ENCODE results near the gene CCDC188.

The CCDC188 gene

GRCh38 chr22:20149257-20150250 is 1.3 kb downstream of the CCDC188 start:
- TF ChIP-seq, protein P1, sequence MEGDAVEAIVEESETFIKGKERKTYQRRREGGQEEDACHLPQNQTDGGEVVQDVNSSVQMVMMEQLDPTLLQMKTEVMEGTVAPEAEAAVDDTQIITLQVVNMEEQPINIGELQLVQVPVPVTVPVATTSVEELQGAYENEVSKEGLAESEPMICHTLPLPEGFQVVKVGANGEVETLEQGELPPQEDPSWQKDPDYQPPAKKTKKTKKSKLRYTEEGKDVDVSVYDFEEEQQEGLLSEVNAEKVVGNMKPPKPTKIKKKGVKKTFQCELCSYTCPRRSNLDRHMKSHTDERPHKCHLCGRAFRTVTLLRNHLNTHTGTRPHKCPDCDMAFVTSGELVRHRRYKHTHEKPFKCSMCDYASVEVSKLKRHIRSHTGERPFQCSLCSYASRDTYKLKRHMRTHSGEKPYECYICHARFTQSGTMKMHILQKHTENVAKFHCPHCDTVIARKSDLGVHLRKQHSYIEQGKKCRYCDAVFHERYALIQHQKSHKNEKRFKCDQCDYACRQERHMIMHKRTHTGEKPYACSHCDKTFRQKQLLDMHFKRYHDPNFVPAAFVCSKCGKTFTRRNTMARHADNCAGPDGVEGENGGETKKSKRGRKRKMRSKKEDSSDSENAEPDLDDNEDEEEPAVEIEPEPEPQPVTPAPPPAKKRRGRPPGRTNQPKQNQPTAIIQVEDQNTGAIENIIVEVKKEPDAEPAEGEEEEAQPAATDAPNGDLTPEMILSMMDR (IDR thresholded peaks at IDR 0.05): no peak
- H3K36me3 ChIP-seq: no peaks in the 10 kb centered on the region
- H3K4me1 ChIP-seq (ENCODE audit: control insufficient read depth in 1 of 2, insufficient read depth in 1 of 2, low read depth in 1 of 2, low read length in 1 of 2): no peaks in the 10 kb centered on the region
- H3K27me3 ChIP-seq: peaks cover 7% of the 10 kb centered on the region
- H3K4me3 ChIP-seq (ENCODE audit: low read depth in 1 of 2, low read length in 1 of 2): no peak overlapping the region
- H3K9me3 ChIP-seq: no peaks in the 10 kb centered on the region
- no peak overlapping the region for H3K27ac ChIP-seq

- Histone ChIP-seq H3K4me1 (ENCODE audit: control insufficient read depth in 1 of 2, insufficient read depth in 1 of 2, low read depth in 1 of 2, low read length in 1 of 2) (no peaks in the 10 kb centered on the region), H3K27ac (no peak overlapping the region), H3K36me3 (peaks cover under 1% of the 10 kb centered on the region), H3K4me3 (ENCODE audit: low read depth in 1 of 2, low read length in 1 of 2) (no peak overlapping the region), H3K27me3 (no peaks in the 10 kb centered on the region), H3K9me3 (no peaks in the 10 kb centered on the region)
- TF ChIP-seq, protein P1 (IDR thresholded peaks at IDR 0.05): no peak
Observed at GRCh38 chr22:20148414-20148813, 2.4 kb downstream of the CCDC188 start.

- Histone ChIP-seq H3K4me3 (ENCODE audit: low read depth in 1 of 2, low read length in 1 of 2) (no peak overlapping the region), H3K9me3 (no peaks in the 10 kb centered on the region), H3K27me3 (no peaks in the 10 kb centered on the region), H3K36me3 (peaks cover 3% of the 10 kb centered on the region), H3K4me1 (ENCODE audit: control insufficient read depth in 1 of 2, insufficient read depth in 1 of 2, low read depth in 1 of 2, low read length in 1 of 2) (no peaks in the 10 kb centered on the region), H3K27ac (no peak overlapping the region)
- TF ChIP-seq, protein P1 (IDR thresholded peaks at IDR 0.05): no peak
Observed at GRCh38 chr22:20147237-20147988, 3.4 kb downstream of the CCDC188 start.

DNA sequence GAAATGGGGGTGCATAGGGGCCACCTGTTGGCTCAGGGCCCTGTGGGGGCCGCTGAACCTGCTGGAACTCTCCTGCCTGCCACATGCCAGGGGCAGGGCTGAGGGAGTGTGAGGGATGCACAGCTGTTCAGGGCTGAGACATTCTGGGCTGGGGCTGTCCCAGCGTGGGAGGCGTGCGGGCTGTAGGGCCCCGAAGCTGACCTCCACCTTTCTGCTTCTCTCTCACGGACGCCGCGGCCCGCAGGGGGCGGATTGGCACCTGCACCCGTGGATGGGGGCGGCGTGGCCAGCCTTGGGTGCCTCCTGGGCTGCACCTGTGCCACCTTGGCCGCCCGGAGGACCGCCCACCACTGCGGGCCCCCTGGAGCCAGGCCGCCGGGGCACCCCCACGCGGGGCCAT is 4.1 kb downstream of the CCDC188 start:
- TF ChIP-seq, protein P1 (IDR thresholded peaks at IDR 0.05): no peak
- Histone ChIP-seq H3K27me3 (no peaks in the 10 kb centered on the region), H3K4me1 (ENCODE audit: control insufficient read depth in 1 of 2, insufficient read depth in 1 of 2, low read depth in 1 of 2, low read length in 1 of 2) (no peaks in the 10 kb centered on the region), H3K27ac (no peak overlapping the region), H3K36me3 (peaks cover 3% of the 10 kb centered on the region), H3K9me3 (no peaks in the 10 kb centered on the region), H3K4me3 (ENCODE audit: low read depth in 1 of 2, low read length in 1 of 2) (no peak overlapping the region)

GRCh38 chr22:20145832-20146223 is 5.0 kb downstream of the CCDC188 start:
- H3K4me3 ChIP-seq (ENCODE audit: low read depth in 1 of 2, low read length in 1 of 2): no peak overlapping the region
- peaks cover 3% of the 10 kb centered on the region for H3K36me3 ChIP-seq
- H3K27ac ChIP-seq: no peak overlapping the region
- H3K27me3 ChIP-seq: no peaks in the 10 kb centered on the region
- H3K9me3 ChIP-seq: no peaks in the 10 kb centered on the region
- TF ChIP-seq, protein P1 (IDR thresholded peaks at IDR 0.05): no peak
- no peaks in the 10 kb centered on the region for H3K4me1 ChIP-seq (ENCODE audit: control insufficient read depth in 1 of 2, insufficient read depth in 1 of 2, low read depth in 1 of 2, low read length in 1 of 2)

Data from neutrophil (primary cell).